Upper lobe of left lung (tissue), 6 donors: Measurements from ENCODE around the gene CLDN1. TPM values are rescaled to one million over a fixed set of nuclear protein-coding genes. Genes with fewer than 3 reads are reported as not detected.
A peak's percentile ranks its signal among the peaks of the same experiment; 100 is the strongest.

Experiments
- ATAC-seq, 2 donors: fragments of 200-7000 bp; cut with Tn5 transposase; one replicate each; pipeline ENCODE4 v1.9.1; 2022; ENCODE audit warnings: mild to moderate bottlenecking in 2 of 2, moderate library complexity in 2 of 2; ENCODE audit not compliant: low FRiP score in 2 of 2
- DNase-seq, 2 donors: peaks; one replicate each; pipeline ENCODE4 v3.0.0-alpha.2; 2019 to 2020
- H3K27ac ChIP-seq, 4 donors: fragments of 200-600 bp; sonication (generic); one replicate each; pipeline ENCODE4 v1.5.1; 2016 to 2019
- H3K27me3 ChIP-seq, 4 donors: fragments of 200-600 bp; sonication (generic); one replicate each; pipeline ENCODE4 v1.5.1; 2017 to 2019
- H3K36me3 ChIP-seq, 4 donors: fragments of 200-600 bp; sonication (generic); one replicate each; pipeline ENCODE4 v1.5.1; 2016 to 2019
- H3K4me1 ChIP-seq, 4 donors: fragments of 200-600 bp; sonication (generic); one replicate each; pipeline ENCODE4 v1.5.1; 2018 to 2019
- H3K4me3 ChIP-seq, 4 donors: fragments of 200-600 bp; sonication (generic); one replicate each; pipeline ENCODE4 v1.5.1; 2017 to 2019; ENCODE audit warnings: mild to moderate bottlenecking in 2 of 4, moderate library complexity in 1 of 4
- H3K9me3 ChIP-seq, 4 donors: fragments of 200-600 bp; sonication (generic); one replicate each; pipeline ENCODE4 v1.5.1; 2018 to 2019
- CTCF ChIP-seq, 6 experiments: fragments of 450-650 bp in 4 of 6; fragments of 200-600 bp in 2 of 6; sonication (generic) in 2 of 6; IDR thresholded peaks; one replicate each; pipeline ENCODE4 v1.5.1; 2016 to 2019; ENCODE audit warnings: antibody characterized with exemption in 6 of 6
- EP300 ChIP-seq, 4 donors: sonication (generic); formaldehyde crosslinking; IDR thresholded peaks; one replicate each; pipeline ENCODE4 v1.5.1; 2017; ENCODE audit warnings: antibody characterized with exemption in 4 of 4, control low read depth in 2 of 4
- POLR2A ChIP-seq, 4 donors: fragments of 450-650 bp; IDR thresholded peaks; one replicate each; pipeline ENCODE4 v1.5.1; 2016 to 2017; ENCODE audit warnings: antibody characterized with exemption in 4 of 4, mild to moderate bottlenecking in 2 of 4
- POLR2AphosphoS5 ChIP-seq, 2 donors: sonication (generic); formaldehyde crosslinking; IDR thresholded peaks; one replicate each; pipeline ENCODE4 v1.5.1; 2017; ENCODE audit warnings: antibody characterized with exemption in 2 of 2
- WGBS, 2 donors: methylation state at CpG; one replicate each; pipeline ENCODE4 v1.1.5; 2017 to 2018; 5-methylcytosine and 5-hydroxymethylcytosine counted together
- total RNA-seq, 6 donors: library from RNA; depleted of rRNA in 4 of 6; stranded (reverse); fragments of >200 nt in 4 of 6; gene quantifications; one replicate each; pipeline versions ENCODE4 v1.1.0 to v1.2.1, GENCODE V29; 2016 to 2021
- donor health status: DM: no; HTN: no; CAD: no; lungs with moderate emphysema.
- donor health status: DM: no; HTN: yes; CAD: no; lungs with severe emphysema.

The CLDN1 gene
- total RNA-seq, 6 donors from 2014 or later, result 2.7 to 26.8 (median 11.2) TPM

GRCh38 chr3:190345878-190346277, 23.6 kb upstream of the CLDN1 start:
- H3K4me3 ChIP-seq, result no peak overlapping the region
- H3K27ac ChIP-seq, result peak overlapping the region; percentile 53 to 65 (median 60)
- no peaks in the 10 kb centered on the region for H3K9me3 ChIP-seq
- DNase-seq (no peak), ATAC-seq (no peak)
- TF ChIP-seq POLR2AphosphoS5 (IDR thresholded peaks at IDR 0.05) (no peak), POLR2A (IDR thresholded peaks at IDR 0.05) (no peak), CTCF (IDR thresholded peaks at IDR 0.05) (no peak), EP300 (IDR thresholded peaks at IDR 0.05) (no peak)
- 44 to 58% methylated on average over 4 of the region's 4 CpGs for WGBS, 2 donors
- H3K4me1 ChIP-seq, result peaks cover 9 to 17% (median 12%) of the 10 kb centered on the region in 4 donors
- H3K27me3 ChIP-seq, result no peaks in the 10 kb centered on the region
- no peaks in the 10 kb centered on the region for H3K36me3 ChIP-seq

- Histone ChIP-seq H3K4me3 (no peak overlapping the region), H3K27me3 (no peaks in the 10 kb centered on the region), H3K9me3 (no peaks in the 10 kb centered on the region), H3K36me3 (no peaks in the 10 kb centered on the region), H3K4me1 (peaks cover 9 to 17% (median 12%) of the 10 kb centered on the region in 4 donors), H3K27ac (peak overlapping the region; percentile 53 to 65 (median 60))
- WGBS, 2 donors, result 13 to 17% methylated on average over 4 of the region's 4 CpGs
- TF ChIP-seq POLR2A (IDR thresholded peaks at IDR 0.05) (no peak), CTCF (IDR thresholded peaks at IDR 0.05) (no peak), EP300 (IDR thresholded peaks at IDR 0.05) (no peak), POLR2AphosphoS5 (IDR thresholded peaks at IDR 0.05) (peak in 1 of 2 donors; percentile 64)
- no peak for DNase-seq
- peak; percentile 76 to 88 for ATAC-seq
These were observed 23.0 kb upstream of the CLDN1 start for GRCh38 chr3:190345027-190345821.

- 77 to 86% methylated on average over 2 of the region's 2 CpGs for WGBS, 2 donors
- DNase-seq (no peak), ATAC-seq (no peak)
- Histone ChIP-seq H3K9me3 (no peaks in the 10 kb centered on the region), H3K27me3 (no peaks in the 10 kb centered on the region), H3K4me3 (no peak overlapping the region), H3K4me1 (peaks cover 6 to 14% (median 9%) of the 10 kb centered on the region in 4 donors), H3K36me3 (no peaks in the 10 kb centered on the region), H3K27ac (no peak overlapping the region)
- TF ChIP-seq POLR2A (IDR thresholded peaks at IDR 0.05) (no peak), CTCF (IDR thresholded peaks at IDR 0.05) (no peak)
These were observed 17.8 kb upstream of the CLDN1 start for GRCh38 chr3:190340071-190340470.

GRCh38 chr3:190339130-190339529, 16.9 kb upstream of the CLDN1 start:
- H3K27ac ChIP-seq, result peak overlapping the region in 1 of 4 donors; percentile 49
- TF ChIP-seq CTCF (IDR thresholded peaks at IDR 0.05), result peak in 1 of 6 experiments; percentile 8
- TF ChIP-seq POLR2A (IDR thresholded peaks at IDR 0.05), result no peak
- no peak for TF ChIP-seq EP300 (IDR thresholded peaks at IDR 0.05)
- peak; percentile 10 to 55 for ATAC-seq
- H3K9me3 ChIP-seq, result no peaks in the 10 kb centered on the region
- H3K4me1 ChIP-seq, result peaks cover 0 to 8% (median 7%) of the 10 kb centered on the region in 4 donors
- no peak overlapping the region for H3K4me3 ChIP-seq
- no peak for DNase-seq
- H3K27me3 ChIP-seq, result no peaks in the 10 kb centered on the region
- no peaks in the 10 kb centered on the region for H3K36me3 ChIP-seq

GRCh38 chr3:190338717-190339116, 16.5 kb upstream of the CLDN1 start:
- Histone ChIP-seq H3K27ac (peak overlapping the region in 1 of 4 donors; percentile 49), H3K9me3 (no peaks in the 10 kb centered on the region), H3K27me3 (no peaks in the 10 kb centered on the region), H3K4me3 (no peak overlapping the region), H3K36me3 (no peaks in the 10 kb centered on the region), H3K4me1 (peaks cover 0 to 8% (median 7%) of the 10 kb centered on the region in 4 donors)
- DNase-seq (peak in 1 of 2 donors; percentile 66), ATAC-seq (peak; percentile 39 to 61)
- TF ChIP-seq EP300 (IDR thresholded peaks at IDR 0.05) (no peak), CTCF (IDR thresholded peaks at IDR 0.05) (no peak), POLR2A (IDR thresholded peaks at IDR 0.05) (no peak), POLR2AphosphoS5 (IDR thresholded peaks at IDR 0.05) (no peak)
